Measurements from ENCODE around the gene ALK. TPM values are rescaled to one million over a fixed set of nuclear protein-coding genes. Genes with fewer than 3 reads are reported as not detected.

The ALK gene
- polyA plus RNA-seq, 1 experiment = not detected

GRCh38 chr2:29816651-29817050 lies 104.7 kb downstream of the ALK start:
- Histone ChIP-seq H3K9me3 (ENCODE audit: control insufficient read depth, insufficient read depth, low read length) (no peaks in the 10 kb centered on the region; the same call in 1 of the 2 replicates), H3K27me3 (ENCODE audit: control insufficient read depth, insufficient read depth, low read length) (peaks cover 25% of the 10 kb centered on the region), H3K27ac (ENCODE audit: low read depth, low read length) (no peak overlapping the region), H3K4me3 (ENCODE audit: low read depth, low read length) (no peak overlapping the region)
- DNase-seq (ENCODE audit: low read depth, low spot score) = no peak
- POLR2A ChIA-PET = no interaction called here
- CTCF ChIA-PET = interaction anchor here (0.5 kb wide), 1 partner anchor 507 kb away, joined by 3 read pairs; no protein-coding TSS in a partner anchor
- TF ChIP-seq CTCF (IDR thresholded peaks at IDR 0.05; ENCODE audit: low read depth, low read length) = no peak

GRCh38 chr2:29811378-29811777 lies 110.0 kb downstream of the ALK start:
- no peak overlapping the region for H3K27ac ChIP-seq (ENCODE audit: low read depth, low read length)
- no peak for TF ChIP-seq CTCF (IDR thresholded peaks at IDR 0.05; ENCODE audit: low read depth, low read length)
- no peaks in the 10 kb centered on the region for H3K9me3 ChIP-seq (ENCODE audit: control insufficient read depth, insufficient read depth, low read length)
- no peak for DNase-seq (ENCODE audit: low read depth, low spot score)
- ChIA-PET CTCF (no interaction called here), POLR2A (interaction anchor here (0.6 kb wide), 1 partner anchor 31 kb away, joined by 7 read pairs; no protein-coding TSS in a partner anchor)
- peaks cover 7% of the 10 kb centered on the region for H3K27me3 ChIP-seq (ENCODE audit: control insufficient read depth, insufficient read depth, low read length)
- H3K4me3 ChIP-seq (ENCODE audit: low read depth, low read length) = no peak overlapping the region

GRCh38 chr2:29810956-29811355 lies 110.4 kb downstream of the ALK start:
- DNase-seq (ENCODE audit: low read depth, low spot score) = no peak
- no peak overlapping the region for H3K27ac ChIP-seq (ENCODE audit: low read depth, low read length)
- POLR2A ChIA-PET = interaction anchor here (0.6 kb wide), 1 partner anchor 31 kb away, joined by 7 read pairs; no protein-coding TSS in a partner anchor
- H3K9me3 ChIP-seq (ENCODE audit: control insufficient read depth, insufficient read depth, low read length) = no peaks in the 10 kb centered on the region
- H3K27me3 ChIP-seq (ENCODE audit: control insufficient read depth, insufficient read depth, low read length) = peaks cover 7% of the 10 kb centered on the region
- no peak for TF ChIP-seq CTCF (IDR thresholded peaks at IDR 0.05; ENCODE audit: low read depth, low read length)
- CTCF ChIA-PET = no interaction called here
- H3K4me3 ChIP-seq (ENCODE audit: low read depth, low read length) = no peak overlapping the region

GRCh38 chr2:29808321-29808720 lies 113.1 kb downstream of the ALK start:
- ChIA-PET CTCF (no interaction called here), POLR2A (no interaction called here)
- TF ChIP-seq CTCF (IDR thresholded peaks at IDR 0.05; ENCODE audit: low read depth, low read length) = no peak
- Histone ChIP-seq H3K9me3 (ENCODE audit: control insufficient read depth, insufficient read depth, low read length) (no peaks in the 10 kb centered on the region), H3K4me3 (ENCODE audit: low read depth, low read length) (no peak overlapping the region), H3K27me3 (ENCODE audit: control insufficient read depth, insufficient read depth, low read length) (peaks cover 4% of the 10 kb centered on the region), H3K27ac (ENCODE audit: low read depth, low read length) (no peak overlapping the region)
- DNase-seq (ENCODE audit: low read depth, low spot score) = no peak

GRCh38 chr2:29807082-29807481 lies 114.3 kb downstream of the ALK start:
- no peak for DNase-seq (ENCODE audit: low read depth, low spot score)
- no peak overlapping the region for H3K27ac ChIP-seq (ENCODE audit: low read depth, low read length)
- H3K4me3 ChIP-seq (ENCODE audit: low read depth, low read length) = no peak overlapping the region
- no peak for TF ChIP-seq CTCF (IDR thresholded peaks at IDR 0.05; ENCODE audit: low read depth, low read length)
- no peaks in the 10 kb centered on the region for H3K9me3 ChIP-seq (ENCODE audit: control insufficient read depth, insufficient read depth, low read length)
- H3K27me3 ChIP-seq (ENCODE audit: control insufficient read depth, insufficient read depth, low read length) = peaks cover 2% of the 10 kb centered on the region
- POLR2A ChIA-PET = no interaction called here
- CTCF ChIA-PET = no interaction called here
